ENCODE measurements around the gene SLC13A1.
"Not testable (repeated sequence)": the region's sequence is repeated elsewhere in the genome, so short reads cannot be mapped to it uniquely, and the experiment has no call there.

SLC13A1 gene, protein sequence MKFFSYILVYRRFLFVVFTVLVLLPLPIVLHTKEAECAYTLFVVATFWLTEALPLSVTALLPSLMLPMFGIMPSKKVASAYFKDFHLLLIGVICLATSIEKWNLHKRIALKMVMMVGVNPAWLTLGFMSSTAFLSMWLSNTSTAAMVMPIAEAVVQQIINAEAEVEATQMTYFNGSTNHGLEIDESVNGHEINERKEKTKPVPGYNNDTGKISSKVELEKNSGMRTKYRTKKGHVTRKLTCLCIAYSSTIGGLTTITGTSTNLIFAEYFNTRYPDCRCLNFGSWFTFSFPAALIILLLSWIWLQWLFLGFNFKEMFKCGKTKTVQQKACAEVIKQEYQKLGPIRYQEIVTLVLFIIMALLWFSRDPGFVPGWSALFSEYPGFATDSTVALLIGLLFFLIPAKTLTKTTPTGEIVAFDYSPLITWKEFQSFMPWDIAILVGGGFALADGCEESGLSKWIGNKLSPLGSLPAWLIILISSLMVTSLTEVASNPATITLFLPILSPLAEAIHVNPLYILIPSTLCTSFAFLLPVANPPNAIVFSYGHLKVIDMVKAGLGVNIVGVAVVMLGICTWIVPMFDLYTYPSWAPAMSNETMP

DNA sequence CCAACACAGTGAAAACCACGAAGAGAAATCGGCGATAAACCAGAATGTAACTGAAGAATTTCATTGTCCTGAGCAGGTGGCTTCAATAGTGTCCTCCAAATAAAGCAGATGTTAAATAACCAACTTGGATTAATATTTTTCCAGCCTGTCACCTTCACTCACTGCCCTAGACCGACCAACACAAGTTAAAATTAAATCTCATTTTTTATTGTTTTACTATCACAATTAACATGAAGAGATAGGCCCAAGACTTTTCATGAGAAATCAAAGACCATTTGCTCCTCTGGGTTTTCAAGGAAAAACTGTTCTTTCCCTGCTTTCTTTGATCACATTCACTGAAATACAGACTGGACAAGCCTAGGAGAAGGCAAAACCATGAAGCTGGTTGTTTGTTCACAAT, at the start of gene SLC13A1:
Gene SLC13A1 (minus strand): TSS at position 87 of the 400 bp plus-strand sequence. CDS start 23 bp downstream, at position 64.
- no peak for DNase-seq (ENCODE audit: low spot score)

DNA sequence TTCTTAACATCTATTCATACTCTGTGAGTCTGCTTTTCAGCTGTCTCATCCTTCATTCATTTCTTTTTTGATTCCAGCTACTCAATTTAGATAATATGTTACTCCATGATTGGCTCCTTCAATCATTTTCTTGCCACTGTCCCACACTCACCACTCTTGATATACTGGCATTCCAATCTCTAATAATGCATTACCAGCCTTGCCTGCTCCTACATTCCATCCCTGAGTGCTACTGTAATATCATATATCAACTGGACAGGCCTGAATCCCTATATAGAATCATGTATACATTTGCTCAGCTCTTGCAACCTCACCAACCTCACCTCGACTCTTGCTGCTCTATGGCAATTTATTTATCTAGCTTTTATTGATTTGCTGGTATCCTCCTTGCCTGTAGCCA, 45.0 kb upstream of the SLC13A1 start:
- no peak for DNase-seq (ENCODE audit: low spot score)

DNA sequence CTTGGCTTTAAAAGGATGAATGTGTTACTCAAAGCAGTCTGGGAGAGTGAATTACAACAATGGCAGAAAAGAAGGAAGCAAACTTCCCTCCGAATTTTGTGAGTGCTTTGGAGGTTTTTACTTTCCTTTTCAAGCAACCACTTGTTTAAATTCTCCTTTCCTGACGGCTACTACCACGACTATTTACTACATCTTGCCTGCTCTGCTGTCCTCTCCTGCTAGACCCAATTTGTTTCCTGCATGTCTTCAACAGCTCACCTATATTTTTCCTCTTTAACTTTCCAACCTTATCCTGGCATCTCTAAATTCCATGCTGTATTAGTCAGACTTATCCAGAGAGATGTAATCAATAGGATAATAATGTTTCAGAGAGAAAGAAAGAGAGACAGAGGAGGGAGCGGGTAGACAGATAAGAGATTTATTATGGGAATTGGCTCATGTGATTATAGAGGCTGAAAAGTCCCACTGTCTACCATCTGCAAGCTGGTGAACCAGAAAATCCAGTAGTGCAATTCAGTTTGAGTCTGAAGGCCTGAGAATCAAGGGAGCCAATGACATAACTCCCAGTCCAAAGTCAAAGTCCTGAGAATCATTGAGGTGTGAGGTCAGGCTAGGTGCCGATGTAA, 42.8 kb upstream of the SLC13A1 start:
- DNase-seq (ENCODE audit: low spot score) = no peak

DNA sequence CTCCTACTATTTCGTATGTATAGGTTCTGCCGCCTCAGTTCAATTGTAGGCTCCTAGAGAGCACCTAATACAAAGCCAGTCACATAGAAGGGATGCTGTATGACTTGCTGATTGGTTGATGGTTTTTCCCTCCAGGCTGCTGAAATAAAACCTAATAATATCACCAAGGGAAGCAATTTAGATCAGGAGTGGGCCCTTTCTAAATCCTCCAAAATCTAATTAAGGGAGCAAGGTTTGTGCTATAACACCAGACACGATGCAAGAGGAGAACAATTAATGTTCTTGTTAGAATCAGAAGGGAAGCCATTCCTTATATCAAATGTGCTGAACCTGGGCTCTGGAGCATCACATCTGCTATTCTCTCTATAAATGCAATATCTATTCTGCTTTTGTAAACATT, 42.0 kb upstream of the SLC13A1 start:
- no peak for DNase-seq (ENCODE audit: low spot score)

DNA sequence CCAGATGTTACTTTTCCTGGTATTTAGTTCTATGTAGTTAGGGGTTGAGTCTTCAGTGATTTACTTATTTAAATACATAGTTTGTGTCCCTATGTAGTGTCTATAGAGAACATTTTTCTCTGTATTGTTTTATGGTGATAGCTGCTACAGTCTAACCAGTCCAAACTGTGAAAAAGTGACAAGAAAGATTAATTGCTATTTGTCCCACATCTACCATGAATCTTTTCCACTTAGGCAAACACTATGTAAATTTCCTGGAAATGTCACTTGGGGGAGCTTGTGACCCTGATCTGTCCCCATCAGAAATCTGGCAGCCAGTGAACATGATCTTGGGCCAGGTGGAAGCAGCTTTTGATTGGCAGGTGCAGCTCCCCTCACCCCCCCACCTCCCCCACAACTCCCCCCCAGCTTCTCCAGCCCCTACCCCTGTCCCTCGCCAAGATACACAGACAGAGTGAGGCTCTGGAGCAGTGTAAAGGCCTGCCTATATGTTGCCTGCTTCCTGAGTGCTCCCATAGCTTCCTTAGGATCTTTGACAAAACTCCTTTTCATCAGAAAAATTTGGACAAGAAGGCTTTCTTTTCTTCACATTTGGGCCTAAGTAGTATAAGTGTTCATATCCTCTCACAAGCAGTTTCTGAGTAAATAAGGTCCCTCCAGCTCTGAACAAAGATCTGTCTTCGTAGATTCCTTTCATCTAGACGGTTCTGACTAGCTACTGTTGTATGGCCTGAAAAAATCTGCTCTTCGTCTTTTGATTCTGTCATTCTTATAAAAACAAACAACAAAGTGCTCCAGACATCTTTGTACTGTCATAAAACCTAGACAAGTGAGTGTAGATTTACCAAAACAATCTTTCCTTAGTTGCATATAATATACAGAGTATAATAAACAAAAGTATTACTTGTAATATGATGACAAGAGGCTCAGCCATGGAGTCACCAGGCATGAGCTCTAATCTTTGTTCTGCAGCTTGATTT, 31.5 kb upstream of the SLC13A1 start:
- no peak for DNase-seq (ENCODE audit: low spot score)

DNA sequence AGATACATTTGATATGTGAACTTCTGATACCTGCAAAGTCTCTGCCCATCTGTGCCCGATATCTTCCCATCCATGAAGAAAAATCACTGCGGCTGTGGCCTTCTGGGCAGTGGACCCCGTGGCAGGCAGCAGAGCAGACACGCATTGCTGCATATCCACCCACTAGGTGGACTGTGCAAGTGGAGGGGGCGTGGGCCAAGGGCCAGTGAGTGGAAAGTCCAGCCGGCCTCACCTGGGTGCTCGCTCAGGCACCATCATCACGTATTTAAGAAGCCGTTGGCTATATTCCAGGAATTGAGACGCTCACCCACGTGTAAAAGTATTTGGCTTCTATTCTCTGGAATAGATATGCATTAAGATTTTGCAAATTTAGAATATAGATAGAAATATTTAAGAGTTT, 30.8 kb upstream of the SLC13A1 start:
- DNase-seq (ENCODE audit: low spot score) = no peak

DNA sequence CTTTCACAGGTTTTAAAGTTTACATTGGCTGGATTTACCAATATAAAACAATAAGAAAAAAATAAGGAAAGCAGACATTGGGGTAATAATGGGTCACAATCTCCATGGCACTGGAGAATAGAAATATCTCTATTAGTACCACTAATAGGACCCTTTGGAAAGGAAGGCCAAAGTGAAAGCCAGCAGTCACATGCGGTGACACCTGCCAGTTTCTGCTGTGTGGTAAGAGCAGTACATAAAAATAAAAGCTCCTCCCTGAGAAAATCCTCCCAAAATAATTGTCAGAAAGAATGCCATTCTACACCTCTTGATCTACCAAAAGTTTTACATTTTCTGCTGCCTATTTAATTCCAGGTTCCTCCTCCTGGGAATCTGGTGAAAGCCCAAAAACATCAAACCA, 30.4 kb upstream of the SLC13A1 start:
- no peak for DNase-seq (ENCODE audit: low spot score)

DNA sequence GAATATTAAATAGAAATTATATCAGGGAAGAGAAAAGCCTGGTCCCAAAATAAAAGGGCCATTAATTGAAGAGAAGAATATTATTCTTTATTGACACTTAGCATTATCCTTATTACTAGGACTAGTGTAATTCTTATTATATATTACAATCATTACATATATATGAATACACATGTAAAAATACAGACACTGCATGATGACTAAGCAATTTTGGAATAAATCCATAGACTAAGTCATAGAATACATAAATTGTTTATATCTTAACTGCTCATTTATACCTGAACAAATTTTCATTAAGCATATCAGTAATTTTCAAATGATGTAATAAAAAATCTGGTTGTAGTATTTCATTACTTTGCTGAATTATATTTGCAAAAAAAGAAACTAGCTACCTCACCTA, 29.7 kb upstream of the SLC13A1 start:
- DNase-seq (ENCODE audit: low spot score) = no peak

DNA sequence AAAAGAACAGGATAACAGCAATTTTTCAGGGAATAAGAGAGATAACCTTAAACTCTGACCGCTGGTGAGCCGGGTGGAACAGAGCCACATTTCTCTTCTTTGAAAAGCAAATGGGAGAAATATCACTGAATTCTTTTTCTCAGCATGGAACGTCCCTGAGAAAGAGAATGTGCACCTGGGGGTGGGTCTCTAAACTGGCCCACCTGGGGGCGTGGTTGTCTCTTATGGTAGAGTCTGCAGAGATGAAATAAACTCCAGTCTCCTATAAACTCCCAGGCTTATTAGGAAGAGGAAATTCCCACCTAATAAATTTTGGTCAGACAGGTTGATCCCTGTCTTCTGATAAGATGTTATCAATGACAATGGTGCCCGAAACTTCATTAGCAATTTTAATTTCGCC, 27.9 kb upstream of the SLC13A1 start:
- DNase-seq (ENCODE audit: low spot score) = not testable (repeated sequence)

DNA sequence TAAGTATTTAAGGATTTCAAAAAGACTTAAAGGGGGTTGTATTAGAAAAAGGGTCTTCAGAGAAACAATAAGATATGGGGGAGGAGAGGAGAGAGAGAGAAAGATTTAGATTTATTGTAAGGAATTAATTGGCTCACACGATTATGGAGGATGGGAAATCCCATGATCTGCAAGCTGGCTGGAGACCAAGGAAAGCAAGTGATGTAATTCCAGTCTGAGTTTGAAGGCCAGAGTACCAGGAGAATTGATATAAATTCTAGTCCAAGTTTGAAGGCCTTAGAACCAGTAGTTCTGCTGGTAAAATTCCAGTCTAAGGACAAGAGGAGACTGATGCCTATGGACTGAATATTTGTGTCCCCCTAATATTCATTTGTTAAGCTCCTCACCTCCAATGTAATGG, 20.6 kb upstream of the SLC13A1 start:
- no peak for DNase-seq (ENCODE audit: low spot score)

DNA sequence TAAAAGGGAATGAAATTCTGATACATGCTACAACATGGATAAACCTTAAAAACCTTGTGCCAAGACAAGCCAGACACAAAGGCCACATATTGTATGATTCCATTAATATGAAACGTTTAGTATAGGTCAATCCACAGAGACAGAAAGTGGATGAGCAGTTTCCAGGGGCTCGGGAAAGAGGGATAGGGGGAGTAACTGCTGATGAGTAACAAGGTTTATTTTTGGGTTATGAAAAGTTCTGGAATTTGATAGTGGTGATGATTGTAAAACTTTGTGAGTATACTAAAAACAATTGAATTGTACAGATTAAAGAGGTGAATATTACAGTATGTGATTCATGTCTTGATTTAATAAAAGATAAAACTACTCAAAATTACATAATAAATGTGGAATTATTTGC, 19.1 kb upstream of the SLC13A1 start:
- DNase-seq (ENCODE audit: low spot score) = no peak

DNA sequence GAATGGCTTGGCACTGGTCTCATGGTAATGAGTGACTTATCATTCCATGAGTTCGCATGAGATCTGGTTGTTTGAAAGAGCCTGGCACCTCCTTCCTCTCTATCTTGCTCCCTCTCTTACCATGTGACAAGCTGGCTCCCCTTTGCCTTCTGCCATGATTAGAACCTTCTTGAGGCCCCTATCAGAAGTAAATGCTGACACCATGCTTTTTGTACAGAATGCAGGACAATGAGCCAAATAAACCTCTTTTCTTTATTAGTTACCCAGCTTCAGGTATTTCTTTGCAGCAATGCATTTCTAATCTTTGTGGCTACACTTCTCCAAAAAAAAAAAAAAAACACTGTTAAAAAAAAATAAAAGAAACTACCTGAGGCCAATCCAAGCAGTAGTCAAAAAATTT, 17.1 kb upstream of the SLC13A1 start:
- DNase-seq (ENCODE audit: low spot score) = no peak

DNA sequence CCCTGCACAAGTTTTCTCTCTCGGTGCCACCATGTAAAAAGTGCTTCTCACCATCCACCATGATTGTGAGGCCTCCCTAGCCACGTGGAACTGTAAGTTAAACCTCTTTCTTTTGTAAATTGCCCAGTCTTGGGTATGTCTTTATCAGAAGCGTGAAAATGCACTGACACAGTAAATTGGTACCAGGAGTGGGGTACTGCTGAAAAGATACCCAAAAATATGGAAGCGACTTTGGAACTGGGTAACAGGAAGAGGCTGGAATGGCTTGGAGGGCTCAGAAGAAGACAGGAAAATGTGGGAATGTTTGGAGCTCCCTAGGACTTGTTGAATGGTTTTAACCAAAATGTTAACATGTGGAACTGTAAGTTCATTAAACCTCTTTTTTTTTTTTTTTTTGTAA, 15.6 kb upstream of the SLC13A1 start:
- DNase-seq (ENCODE audit: low spot score) = no peak

DNA sequence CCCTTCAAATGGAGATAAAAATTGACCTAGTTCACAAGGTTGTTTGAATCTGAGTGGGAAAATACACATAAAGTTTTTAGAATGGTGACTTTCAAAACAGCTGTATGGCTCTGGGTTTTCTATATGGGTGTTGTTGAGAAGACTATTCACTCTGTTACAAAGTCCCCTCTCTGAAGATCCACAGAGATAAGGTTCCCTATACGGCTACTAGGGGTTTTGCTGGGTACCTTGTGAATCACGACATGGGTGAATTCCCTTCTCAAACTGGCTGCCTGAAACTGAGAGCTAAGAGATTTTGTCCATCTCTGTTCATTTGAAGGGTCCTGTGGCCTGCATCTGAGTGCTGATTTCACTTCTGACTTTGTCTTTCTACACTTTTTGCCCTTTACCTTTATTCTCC, 11.8 kb upstream of the SLC13A1 start:
- DNase-seq (ENCODE audit: low spot score) = no peak

DNA sequence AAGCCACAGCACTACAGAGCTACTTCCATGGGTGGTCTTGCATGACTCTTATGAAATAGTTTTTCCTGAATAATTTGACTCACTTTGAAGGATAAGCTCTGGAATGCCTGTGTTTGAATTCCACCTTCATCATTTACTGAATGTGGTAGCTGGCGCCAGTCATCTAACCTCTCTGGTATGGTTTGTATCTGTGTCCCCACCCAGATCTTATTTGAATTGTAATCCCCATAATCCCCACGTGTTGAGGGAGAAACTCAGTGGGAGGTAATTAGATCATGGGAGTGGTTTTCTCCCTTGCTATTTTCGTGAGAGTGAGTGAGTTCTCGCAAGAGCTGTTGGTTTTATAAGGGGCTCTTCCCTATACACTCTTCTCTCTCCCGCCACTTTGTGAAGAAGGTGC, 11.2 kb upstream of the SLC13A1 start:
- DNase-seq (ENCODE audit: low spot score) = no peak

DNA sequence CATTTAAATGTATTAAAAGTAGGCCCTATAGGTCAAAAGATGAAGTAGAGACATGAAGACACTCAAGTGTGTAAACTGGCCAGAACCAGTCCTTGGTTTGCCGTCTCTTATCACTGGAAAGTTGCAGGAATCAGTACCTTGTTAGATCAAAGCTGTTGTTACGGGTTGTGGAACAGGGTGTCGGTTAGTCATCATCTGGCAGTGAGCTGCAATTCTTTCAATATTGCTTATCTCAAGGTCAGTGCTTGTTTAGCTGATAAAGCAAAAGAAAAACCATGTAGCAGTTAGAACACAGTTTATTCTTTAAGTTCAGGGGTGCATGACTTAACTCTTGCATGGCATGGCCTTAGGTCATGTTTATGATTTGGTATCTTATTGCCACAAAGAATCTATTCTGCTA, 10.0 kb upstream of the SLC13A1 start:
- DNase-seq (ENCODE audit: low spot score) = no peak

DNA sequence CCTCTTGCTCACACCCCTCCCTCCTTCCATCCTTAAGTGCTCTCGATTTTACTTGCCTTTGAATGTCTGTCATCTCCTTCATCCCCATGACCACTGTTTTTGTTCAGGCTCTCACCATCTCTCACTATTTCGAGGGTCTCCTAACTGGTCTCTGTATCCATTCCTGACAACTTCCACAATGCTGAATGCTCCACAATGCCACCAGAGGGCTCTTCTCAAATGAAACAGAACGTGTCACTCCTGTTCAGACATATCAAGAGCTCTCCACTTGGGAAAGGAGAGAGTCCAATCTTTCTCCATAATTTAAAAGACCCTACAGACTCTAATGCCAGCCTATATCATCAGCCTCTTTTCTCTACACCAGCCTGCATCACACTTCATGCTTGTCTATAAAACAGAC, 9.0 kb upstream of the SLC13A1 start:
- peak; percentile 25 for DNase-seq (ENCODE audit: low spot score)

DNA sequence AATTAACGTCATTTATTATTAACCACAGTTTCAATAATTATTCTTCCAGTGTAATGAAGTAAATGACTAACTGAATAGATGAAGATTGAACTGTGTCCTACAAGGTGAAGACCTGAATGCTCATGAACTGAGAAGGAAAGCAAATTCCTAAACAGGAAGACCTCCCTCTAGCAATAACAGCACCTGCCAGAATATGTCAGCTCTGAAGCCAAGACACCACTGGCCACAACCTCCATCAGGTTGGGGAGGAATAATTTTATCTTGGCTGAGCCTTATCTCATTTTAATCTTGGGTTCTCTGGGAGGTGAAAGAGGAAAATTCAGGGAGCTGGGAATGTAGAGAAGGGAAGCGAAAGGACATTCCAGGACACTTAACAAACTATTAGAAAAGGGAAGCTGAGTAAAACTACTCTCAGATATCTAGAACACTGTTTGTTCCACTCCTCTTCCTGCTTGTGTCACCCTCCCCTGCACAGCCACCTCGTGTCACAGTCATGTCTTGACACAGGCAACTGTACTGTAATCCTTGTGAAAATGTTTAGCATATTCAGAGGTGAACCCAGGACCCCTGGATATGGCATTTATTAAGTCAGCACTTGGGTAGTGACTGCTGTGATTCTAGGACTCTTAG, 4.6 kb upstream of the SLC13A1 start:
- no peak for DNase-seq (ENCODE audit: low spot score)

DNA sequence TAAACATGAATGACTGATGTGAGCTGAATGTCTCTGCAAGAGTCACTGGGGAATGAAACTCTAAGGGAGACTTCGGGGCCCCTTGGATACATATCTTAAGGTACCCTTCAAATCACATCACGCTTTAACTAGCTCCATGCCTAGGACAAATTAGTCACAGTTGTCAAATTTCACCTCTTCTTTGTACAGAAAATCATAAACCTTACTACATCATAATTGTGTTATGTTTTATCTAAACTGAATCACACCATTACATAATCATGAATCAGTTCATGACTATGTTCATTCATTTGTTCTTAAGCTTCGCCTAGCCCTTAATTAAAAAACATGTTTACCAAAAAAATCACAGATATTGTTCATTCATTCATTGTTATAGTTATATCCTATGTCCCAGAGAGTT, 2.1 kb upstream of the SLC13A1 start:
- no peak for DNase-seq (ENCODE audit: low spot score)

DNA sequence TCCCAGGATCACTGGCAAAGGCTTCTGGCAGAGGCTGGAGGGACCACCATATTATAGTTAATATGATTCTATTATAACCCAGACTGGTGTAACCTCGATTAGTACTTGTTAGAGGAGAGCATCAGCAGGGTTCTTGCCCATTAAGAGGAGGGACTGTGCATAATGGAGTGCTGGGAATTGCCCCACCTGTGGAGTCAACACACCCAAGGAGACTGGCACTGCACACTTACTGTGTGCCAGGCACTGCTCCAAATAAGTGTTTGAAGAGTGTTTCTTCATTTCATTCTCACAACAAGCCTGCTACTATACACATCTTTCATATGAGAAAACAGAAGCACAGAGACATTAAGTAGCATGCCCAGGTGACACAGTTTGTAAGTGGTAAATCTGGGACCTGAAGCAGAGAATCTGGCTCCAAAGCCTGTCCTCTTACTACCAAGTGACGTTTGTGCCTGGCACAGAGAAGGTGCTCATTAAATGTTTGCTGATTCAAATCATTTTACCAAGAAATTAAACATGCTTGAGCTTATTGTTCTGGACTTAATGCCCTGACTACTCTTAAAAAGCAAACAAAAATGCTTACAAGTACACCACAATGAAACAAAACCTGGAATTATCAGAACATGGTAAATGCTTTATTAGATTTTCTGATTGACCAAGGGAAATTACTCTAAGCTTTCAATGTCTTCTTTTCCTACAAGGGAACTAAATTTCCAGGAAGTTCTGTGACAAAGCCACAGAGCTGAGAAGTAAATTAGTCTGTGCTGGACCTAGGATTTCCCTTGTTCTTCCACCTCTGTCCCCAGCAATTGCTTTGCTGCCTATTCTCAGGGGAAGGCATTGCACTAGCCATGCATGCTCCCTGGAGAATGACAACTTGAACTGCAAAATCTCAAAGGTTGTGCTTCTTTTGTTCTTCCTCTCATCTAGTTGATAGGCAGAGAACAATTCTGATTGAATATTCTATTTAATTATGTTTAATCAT, 809 bp downstream of the SLC13A1 start:
- no peak for DNase-seq (ENCODE audit: low spot score)

DNA sequence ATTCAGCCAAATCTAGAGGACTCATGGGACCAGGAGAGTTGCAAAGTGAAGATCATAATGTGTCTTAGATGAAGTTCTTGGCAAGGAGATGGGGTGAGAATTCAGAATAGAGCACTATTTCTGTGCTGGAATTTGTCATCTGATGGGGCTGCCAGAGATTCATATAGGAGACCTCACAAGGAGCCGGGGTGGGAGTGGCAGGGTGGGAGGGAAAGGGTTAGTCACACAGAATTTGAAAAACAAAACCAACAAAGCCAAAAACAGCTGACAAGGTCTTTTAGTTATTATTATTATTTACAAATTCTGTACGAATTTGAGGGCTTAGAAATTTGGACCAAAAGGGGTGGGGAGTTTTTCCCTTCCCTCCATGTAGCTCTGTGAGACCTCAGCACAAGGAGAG, 1.7 kb downstream of the SLC13A1 start:
- DNase-seq (ENCODE audit: low spot score) = no peak

Data from pons (tissue), 1 donor.